ENCODE measurements around the gene SYNDIG1L.
A peak's percentile ranks its signal among the peaks of the same experiment; 100 is the strongest.
"Not testable (repeated sequence)": the region's sequence is repeated elsewhere in the genome, so short reads cannot be mapped to it uniquely, and the experiment has no call there.

The SYNDIG1L gene

GRCh38 chr14:74426202-74426582 lies at the start of gene SYNDIG1L:
Gene SYNDIG1L, minus strand, starts transcription at chr14:74426210. Its CDS starts 16,466 bp downstream, at chr14:74409744.
- no peak for DNase-seq

GRCh38 chr14:74475678-74476077 lies 49.7 kb upstream of the SYNDIG1L start:
- no peak for DNase-seq

DNA sequence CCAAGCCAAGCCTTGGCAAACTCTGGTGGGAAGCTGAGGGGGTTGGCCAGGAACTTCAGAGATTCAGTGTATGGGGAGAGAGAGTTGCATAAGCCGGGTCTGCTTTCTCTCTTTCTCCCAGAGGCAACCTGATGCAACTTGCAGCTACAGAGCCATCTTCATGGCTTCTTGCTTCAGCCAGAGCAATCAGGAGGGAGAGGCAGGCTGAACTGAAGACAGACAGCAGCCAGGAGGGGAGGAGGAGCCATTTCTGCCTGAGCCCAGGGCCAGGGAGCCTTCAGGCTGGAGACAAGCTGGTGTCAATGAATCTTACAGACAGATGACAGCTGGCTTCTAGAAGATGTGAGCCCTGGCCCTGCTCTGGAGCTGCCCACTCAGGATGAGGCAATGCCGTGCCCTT lies 48.4 kb upstream of the SYNDIG1L start:
- DNase-seq, result no peak

DNA sequence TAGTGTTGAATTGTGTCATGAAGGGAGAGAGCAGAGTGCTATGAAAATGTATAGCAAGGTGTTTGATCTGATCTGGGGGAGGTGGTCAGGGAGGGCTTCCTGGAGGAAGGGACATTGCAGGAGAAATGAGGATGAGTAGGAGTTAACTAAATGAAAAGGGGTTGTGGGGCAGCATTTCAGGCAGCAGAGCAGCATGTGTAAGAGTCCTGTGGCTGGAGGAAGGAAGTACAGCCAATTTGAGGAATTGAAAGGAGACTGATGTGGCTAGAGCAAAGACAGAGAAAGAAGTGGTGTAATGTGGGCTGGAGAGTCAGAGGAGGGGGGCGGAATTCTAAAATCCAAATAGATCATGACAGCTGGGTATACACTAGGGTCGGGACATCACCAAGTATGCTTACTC lies 46.6 kb upstream of the SYNDIG1L start:
- no peak for DNase-seq

DNA sequence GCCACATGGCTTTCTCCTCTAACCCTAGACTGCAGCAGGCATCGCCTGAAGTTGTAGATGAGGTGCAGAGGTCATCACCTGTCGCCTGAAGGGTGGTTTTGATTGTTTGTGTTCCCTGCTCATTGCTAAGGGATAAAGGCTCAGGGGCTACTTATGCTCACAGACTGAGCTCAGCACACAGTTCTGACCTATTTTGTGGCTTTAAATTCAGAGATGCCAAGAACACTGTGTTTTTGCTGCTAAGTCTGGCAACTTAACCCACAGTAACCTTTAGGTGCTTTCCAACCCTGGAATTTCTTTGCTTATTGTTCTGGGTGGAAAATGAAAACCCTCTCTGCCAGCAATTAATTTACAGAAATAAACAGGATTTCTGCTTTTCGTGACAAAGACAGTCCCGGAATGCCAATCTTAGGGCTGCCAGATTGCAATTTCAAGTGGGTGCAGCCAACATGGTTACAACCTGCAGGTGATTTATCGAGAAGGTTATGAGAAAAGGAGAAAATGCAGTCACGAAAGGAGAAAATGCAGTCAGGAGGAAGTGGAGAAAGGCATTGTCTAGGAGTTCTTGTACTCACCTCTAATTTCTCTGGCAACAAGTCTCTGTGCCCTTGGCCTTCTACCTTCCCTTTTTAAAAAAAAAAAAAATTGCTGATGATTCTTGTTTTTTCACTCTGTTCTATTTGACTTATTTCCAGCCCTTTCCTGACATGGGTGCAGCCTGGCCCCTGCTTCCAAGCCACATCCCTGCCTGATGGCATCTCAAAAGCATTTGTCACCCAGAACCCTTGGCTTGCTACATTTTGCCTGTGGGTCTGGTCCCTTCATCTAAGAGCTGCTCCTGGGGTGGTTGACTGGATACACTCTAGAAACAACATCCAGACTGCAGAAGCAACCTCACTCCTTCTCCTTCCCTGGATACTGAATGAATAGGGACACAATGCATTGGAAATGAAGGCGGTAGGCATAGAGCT lies 43.8 kb upstream of the SYNDIG1L start:
- no peak for DNase-seq

DNA sequence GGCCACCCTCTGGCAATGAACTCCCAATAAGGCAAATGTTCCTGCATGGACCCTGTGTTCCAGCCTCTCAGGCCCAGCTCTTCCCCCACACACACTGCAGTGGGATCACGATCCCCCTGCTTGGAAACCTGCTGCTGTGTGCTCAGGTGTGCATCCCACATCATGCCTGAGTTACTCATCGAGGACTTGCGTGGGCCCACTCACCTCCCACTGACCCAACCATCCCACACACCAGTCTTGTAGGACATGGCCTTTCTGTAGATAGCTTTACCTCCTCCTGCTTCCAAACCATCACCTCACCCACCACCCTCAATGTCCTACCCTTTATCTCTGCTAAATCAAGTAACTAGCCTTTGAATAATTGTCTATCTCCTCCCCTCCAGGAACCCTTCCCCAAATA lies 42.5 kb upstream of the SYNDIG1L start:
- no peak for DNase-seq

GRCh38 chr14:74465335-74465734 lies 39.3 kb upstream of the SYNDIG1L start:
- no peak for DNase-seq

- DNase-seq, result no peak
Observed at GRCh38 chr14:74464785-74465184, 38.8 kb upstream of the SYNDIG1L start.

DNA sequence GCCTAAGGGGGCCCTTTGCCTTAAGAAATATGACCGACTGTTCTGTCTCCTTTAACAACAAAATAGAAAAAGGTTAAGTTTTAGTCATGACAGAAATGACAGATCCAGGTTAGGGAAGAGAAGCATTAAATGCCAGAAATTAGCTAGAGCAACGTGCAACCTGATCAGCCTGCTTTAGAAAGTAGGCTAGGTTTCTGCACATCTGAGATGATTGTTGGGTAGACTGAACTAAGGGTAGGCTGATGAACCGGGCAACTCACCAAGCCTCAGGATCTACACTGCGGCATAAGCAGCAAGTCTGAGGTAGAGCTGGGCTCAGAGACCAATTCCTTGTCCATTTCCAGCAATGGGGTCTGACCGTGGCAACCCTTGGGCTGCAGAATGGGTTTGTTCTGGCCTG lies 37.7 kb upstream of the SYNDIG1L start:
- DNase-seq, result no peak

- no peak for DNase-seq
Observed at GRCh38 chr14:74462993-74463392, 37.0 kb upstream of the SYNDIG1L start.

DNA sequence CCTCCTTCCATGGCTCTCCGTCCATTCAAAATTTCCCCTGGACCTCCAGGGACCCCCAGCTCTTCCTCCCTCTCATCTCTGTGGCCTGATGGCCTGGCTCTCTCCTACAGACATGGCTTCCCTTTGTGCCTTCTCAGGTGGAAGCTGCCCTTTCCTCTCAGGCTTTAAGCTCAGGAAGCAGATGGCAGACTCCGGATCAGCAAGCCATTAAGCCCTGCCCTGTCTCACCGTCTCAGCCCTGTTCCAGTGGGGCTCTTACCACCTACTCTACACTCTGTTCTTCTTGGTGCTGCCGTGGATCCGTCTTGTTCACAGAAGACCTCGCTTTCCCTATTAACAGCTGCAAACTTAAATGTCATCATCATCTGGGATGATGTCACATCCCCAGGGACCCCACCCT lies 34.0 kb upstream of the SYNDIG1L start:
- no peak for DNase-seq

- DNase-seq, result peak; percentile 10
Observed at GRCh38 chr14:74459289-74459946, 33.4 kb upstream of the SYNDIG1L start.

- DNase-seq, result no peak
Observed at GRCh38 chr14:74457565-74457895, 31.5 kb upstream of the SYNDIG1L start.

DNA sequence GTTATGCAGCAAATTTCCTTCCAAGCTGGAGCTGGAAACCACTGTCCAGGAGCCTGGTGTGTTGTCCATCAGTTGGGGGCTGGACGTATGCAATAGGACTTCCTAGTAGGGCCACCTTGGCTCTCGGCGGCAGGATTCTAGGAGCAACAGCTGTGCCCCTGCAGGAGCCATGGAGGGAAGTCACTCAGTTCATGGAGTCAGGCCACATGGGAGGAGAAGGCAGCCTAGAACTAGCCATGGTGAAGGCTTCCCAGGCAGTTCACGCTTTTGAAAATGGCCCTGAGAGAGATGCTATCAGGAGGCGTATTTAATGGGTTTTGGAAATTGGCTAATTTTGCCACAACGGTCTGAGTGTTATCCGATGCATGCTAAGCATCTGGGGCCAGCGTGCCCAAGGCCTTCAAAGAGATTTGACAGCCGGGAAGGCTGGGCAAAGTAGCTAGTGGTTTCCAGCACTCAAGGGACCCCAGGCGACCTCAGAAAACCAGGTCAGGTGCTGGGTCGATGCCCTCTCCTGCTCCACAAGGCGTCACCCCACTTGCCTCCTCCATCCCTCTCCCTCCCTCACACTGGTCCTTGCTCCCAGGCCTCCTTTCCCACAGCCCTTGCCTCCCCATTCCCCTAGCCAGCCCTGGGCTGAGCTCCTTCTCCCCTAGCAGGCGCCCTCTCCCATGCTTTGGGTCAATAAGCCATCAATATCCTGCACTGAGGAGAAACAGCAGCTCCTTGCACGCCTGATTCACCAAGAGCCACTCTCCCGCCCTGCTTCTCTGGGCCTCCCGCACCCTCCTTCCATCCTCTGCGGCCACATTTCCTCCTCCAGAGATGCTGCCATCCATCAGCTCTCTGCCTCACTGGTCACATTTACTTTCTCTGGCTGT lies 30.9 kb upstream of the SYNDIG1L start:
- no peak for DNase-seq

DNA sequence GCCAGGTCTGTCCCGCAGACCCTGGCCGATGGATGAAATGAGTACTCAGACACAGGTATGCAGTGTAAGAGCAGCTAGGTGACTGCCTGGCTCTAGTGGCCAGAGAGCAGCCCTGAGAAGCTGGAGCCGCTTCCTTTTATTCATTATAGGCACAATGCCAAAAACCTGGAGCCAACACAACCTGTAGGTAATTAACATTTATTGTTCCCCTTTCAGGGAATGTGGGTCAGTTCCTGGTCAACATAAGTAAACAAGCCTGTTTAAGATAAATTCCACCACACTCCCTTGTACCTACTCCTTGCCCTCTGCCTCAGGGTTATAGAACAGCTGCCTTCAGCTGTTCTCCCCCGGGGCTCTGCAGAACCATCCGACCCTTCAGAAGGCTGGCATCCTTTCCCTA lies 28.4 kb upstream of the SYNDIG1L start:
- DNase-seq, result not testable (repeated sequence)

DNA sequence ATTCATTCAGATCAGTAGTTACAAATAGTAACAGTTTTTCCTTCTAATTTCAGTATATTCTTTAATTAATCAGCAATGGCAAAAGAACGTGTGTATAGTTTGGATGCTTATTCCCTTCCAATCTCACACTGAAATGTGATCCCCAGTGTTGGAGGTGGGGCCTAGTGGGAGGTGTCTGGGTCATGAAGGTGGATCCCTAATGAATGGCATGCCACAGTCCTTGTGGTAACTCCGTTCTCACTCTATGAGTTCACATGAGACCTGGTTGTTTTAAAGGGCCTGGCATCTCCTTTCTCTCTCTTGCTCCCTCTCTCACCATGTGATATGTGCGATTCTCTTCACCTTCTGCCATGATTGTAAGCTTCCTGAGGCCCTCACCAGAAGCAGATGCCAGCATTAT lies 18.9 kb upstream of the SYNDIG1L start:
- DNase-seq, result no peak

DNA sequence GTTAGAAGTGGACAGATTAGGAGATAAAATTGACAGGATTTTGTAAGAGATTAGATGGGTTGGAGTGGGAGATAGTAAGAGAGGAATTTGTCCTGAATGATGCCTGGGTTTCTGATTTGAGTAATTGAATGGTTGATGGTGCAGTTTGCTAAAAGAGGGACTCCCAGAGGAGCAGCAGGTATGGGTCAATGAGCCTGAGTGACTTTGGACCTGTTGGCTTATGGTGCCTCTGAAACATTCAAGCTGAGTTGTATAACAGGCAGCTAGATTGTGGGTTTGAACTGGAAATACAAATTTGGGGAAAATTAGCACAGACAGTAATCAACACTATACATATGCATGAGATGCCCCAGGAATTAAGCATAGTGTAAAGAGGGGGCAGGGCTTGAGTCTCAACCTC lies 16.7 kb upstream of the SYNDIG1L start:
- DNase-seq, result no peak

- DNase-seq, result no peak
Observed at GRCh38 chr14:74441113-74441512, 15.1 kb upstream of the SYNDIG1L start.

- no peak for DNase-seq
Observed at GRCh38 chr14:74438351-74438915, 12.4 kb upstream of the SYNDIG1L start.

GRCh38 chr14:74437496-74438053 lies 11.6 kb upstream of the SYNDIG1L start:
- no peak for DNase-seq

- DNase-seq, result no peak
Observed at GRCh38 chr14:74434294-74434693, 8.3 kb upstream of the SYNDIG1L start.

- no peak for DNase-seq
Observed at GRCh38 chr14:74429991-74430390, 4.0 kb upstream of the SYNDIG1L start.

GRCh38 chr14:74429221-74429691 lies 3.2 kb upstream of the SYNDIG1L start:
- DNase-seq, result no peak
